Esophagus muscularis mucosa (tissue), 4 donors: ENCODE results near the gene POU3F3.

Experiments
- EP300 ChIP-seq: sonication (generic); formaldehyde crosslinking; IDR thresholded peaks from one replicate; pipeline ENCODE4 v1.6.1; 2017; ENCODE audit warnings: antibody characterized with exemption
- POLR2A ChIP-seq: fragments of 450-650 bp; IDR thresholded peaks from one replicate; pipeline ENCODE4 v1.6.1; 2017; ENCODE audit warnings: antibody characterized with exemption, moderate library complexity, mild to moderate bottlenecking, low read depth
- POLR2AphosphoS5 ChIP-seq, 2 donors: sonication (generic); formaldehyde crosslinking; IDR thresholded peaks; one replicate each; pipeline ENCODE4 v1.6.1; 2017; ENCODE audit warnings: antibody characterized with exemption in 2 of 2
- TF ChIP-seq, protein P1 (sequence below), 3 experiments: fragments of 200-600 bp in 2 of 3; fragments of 450-650 bp in 1 of 3; sonication (generic) in 2 of 3; IDR thresholded peaks; one replicate each; pipeline ENCODE4 v1.5.1; 2017 to 2019; ENCODE audit warnings: antibody characterized with exemption in 3 of 3, mild to moderate bottlenecking in 2 of 3, moderate library complexity in 1 of 3

DNA sequence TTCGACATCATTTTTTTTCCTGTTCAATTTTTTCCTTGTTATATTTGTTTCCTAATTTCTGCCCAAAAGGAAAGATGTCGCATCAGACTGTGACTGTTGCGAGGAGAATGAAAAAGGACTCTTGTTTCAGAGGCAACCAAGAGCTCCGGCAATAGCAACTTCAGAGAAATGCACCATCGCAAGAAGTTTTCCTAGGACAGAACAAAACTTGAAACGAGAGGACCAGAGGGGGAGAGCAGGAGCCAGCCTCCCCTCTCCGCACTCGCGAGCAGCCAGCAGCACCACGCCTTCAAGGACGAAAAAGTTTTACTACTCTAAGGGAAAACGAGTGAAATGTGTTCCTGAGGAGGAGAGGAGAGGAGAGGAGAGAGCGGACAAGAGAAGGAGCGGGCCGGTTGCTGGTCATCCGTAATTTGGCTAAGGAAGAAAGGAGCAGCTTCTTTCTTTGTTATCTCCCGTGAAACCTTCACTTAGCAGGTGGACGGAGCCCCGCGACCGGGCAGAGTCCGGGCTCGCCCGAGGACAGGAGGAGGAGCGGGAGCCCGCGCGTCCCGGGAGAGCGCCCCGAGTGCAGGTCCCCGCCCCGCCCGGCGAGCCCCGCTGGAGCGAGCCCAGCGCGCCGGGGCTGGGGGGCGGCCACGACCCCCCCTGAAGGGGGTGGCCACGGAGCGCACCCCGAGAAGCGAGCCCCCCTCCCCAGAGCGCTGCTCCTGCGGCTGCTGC is 744 bp downstream of the POU3F3 start:
- TF ChIP-seq POLR2A (no peak), EP300 (no peak), POLR2AphosphoS5 (IDR thresholded peaks at IDR 0.05) (no peak)
- TF ChIP-seq, protein P1, sequence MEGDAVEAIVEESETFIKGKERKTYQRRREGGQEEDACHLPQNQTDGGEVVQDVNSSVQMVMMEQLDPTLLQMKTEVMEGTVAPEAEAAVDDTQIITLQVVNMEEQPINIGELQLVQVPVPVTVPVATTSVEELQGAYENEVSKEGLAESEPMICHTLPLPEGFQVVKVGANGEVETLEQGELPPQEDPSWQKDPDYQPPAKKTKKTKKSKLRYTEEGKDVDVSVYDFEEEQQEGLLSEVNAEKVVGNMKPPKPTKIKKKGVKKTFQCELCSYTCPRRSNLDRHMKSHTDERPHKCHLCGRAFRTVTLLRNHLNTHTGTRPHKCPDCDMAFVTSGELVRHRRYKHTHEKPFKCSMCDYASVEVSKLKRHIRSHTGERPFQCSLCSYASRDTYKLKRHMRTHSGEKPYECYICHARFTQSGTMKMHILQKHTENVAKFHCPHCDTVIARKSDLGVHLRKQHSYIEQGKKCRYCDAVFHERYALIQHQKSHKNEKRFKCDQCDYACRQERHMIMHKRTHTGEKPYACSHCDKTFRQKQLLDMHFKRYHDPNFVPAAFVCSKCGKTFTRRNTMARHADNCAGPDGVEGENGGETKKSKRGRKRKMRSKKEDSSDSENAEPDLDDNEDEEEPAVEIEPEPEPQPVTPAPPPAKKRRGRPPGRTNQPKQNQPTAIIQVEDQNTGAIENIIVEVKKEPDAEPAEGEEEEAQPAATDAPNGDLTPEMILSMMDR (IDR thresholded peaks at IDR 0.05) = no peak
